ENCODE data around the gene WNK2.

Gene WNK2

GRCh38 chr9:93268551-93269314 lies 84.8 kb downstream of the WNK2 start (continued):
- TF ChIP-seq ZEB2 (tag by site-specific recombination; IDR thresholded peaks at IDR 0.05) (no peak), ZSCAN23 (tag by site-specific recombination; IDR thresholded peaks at IDR 0.05) (no peak), ZNF585B (tag by site-specific recombination; IDR thresholded peaks at IDR 0.05) (no peak), ZNF274 (IDR thresholded peaks at IDR 0.05; ENCODE audit: low read length) (no peak), ZNF274 (tag by site-specific recombination; IDR thresholded peaks at IDR 0.05; ENCODE audit: borderline replicate concordance) (no peak), ELK4 (IDR thresholded peaks at IDR 0.05; ENCODE audit: borderline replicate concordance, low read depth, low read length) (no peak), ZNF2 (tag by site-specific recombination; IDR thresholded peaks at IDR 0.05) (no peak), ZNF501 (tag by site-specific recombination; IDR thresholded peaks at IDR 0.05) (no peak), ZNF211 (tag by site-specific recombination; IDR thresholded peaks at IDR 0.05; ENCODE audit: low read depth) (no peak)

- peaks cover 0 to 36% of the 10 kb centered on the region in 2 experiments; a peak in 1 of 3 replicates for H3K36me3 ChIP-seq (ENCODE audit: control insufficient read depth in 2 of 2, insufficient read depth in 1 of 2, low read length in 2 of 2)
- ChIA-PET POLR2A (no interaction called here), CTCF (no interaction called here)
- no peak for TF ChIP-seq ZNF148 (tag by site-specific recombination; IDR thresholded peaks at IDR 0.05; ENCODE audit: borderline replicate concordance)
- no peak for TF ChIP-seq ZNF747 (tag by site-specific recombination; IDR thresholded peaks at IDR 0.05)
- TF ChIP-seq ZNF707 (tag by site-specific recombination; IDR thresholded peaks at IDR 0.05), result no peak
- TF ChIP-seq YY2 (tag by site-specific recombination; IDR thresholded peaks at IDR 0.05), result no peak
- no peak for TF ChIP-seq ZNF184 (tag by site-specific recombination; IDR thresholded peaks at IDR 0.05)
- H3K27ac ChIP-seq (ENCODE audit: extremely low read depth, low read depth, low read length), result no peak overlapping the region
- H3K4me1 ChIP-seq (ENCODE audit: control insufficient read depth, insufficient read depth, low read length), result no peaks in the 10 kb centered on the region
- H3K9me3 ChIP-seq (ENCODE audit: control insufficient read depth, insufficient read depth, low read depth, low read length), result no peaks in the 10 kb centered on the region
- no peak overlapping the region for H3K4me3 ChIP-seq (ENCODE audit: low read depth, low read length)
Measured at GRCh38 chr9:93270976-93271375, 87.0 kb downstream of the WNK2 start.

GRCh38 chr9:93276973-93277372 lies 93.0 kb downstream of the WNK2 start:
- no peaks in the 10 kb centered on the region for H3K9me3 ChIP-seq (ENCODE audit: control insufficient read depth, insufficient read depth, low read depth, low read length)
- POLR2A ChIA-PET, result no interaction called here
- CTCF ChIA-PET, result interaction anchor here (0.6 to 1.5 kb wide), 5 partner anchors 26 to 940 kb away, joined by 3 read pairs; no protein-coding TSS in a partner anchor
- no peak overlapping the region for H3K27ac ChIP-seq (ENCODE audit: extremely low read depth, low read depth, low read length)
- no peaks in the 10 kb centered on the region for H3K4me1 ChIP-seq (ENCODE audit: control insufficient read depth, insufficient read depth, low read length)
- no peak for TF ChIP-seq ZNF664 (tag by site-specific recombination; IDR thresholded peaks at IDR 0.05)
- no peak for TF ChIP-seq BCL11B (tag by site-specific recombination; IDR thresholded peaks at IDR 0.05; ENCODE audit: low read depth)
- no peak for TF ChIP-seq TRIM28 (IDR thresholded peaks at IDR 0.05; ENCODE audit: borderline replicate concordance, low read length)
- TF ChIP-seq ZNF621 (tag by site-specific recombination; IDR thresholded peaks at IDR 0.05), result no peak
- no peak for TF ChIP-seq KLF1 (tag by site-specific recombination; IDR thresholded peaks at IDR 0.05)
- no peak overlapping the region for H3K4me3 ChIP-seq (ENCODE audit: low read depth, low read length)
- H3K36me3 ChIP-seq (ENCODE audit: control insufficient read depth in 2 of 2, insufficient read depth in 1 of 2, low read length in 2 of 2), result peaks cover 0 to 4% of the 10 kb centered on the region in 2 experiments; a peak in 1 of 3 replicates

Data from HEK293 (cell line).